Neuronal stem cell (in vitro differentiated cells): ENCODE measurements around the gene PDZK1IP1.

Source experiments
- DNase-seq: peaks from one replicate; pipeline ENCODE4 v3.0.0-alpha.2; 2013; ENCODE audit warnings: low spot score
- H2AFZ ChIP-seq: one replicate; pipeline ENCODE4 v1.6.1; 2013; ENCODE audit warnings: mild to moderate bottlenecking, low read length, inconsistent platforms
- H2AK5ac ChIP-seq: 2 replicates; pipeline ENCODE4 v1.6.1; 2013; ENCODE audit warnings: low read depth, mild to moderate bottlenecking, inconsistent platforms, low read length, moderate library complexity, mixed read lengths
- H2BK120ac ChIP-seq: 2 replicates; pipeline ENCODE4 v1.6.1; 2013; ENCODE audit warnings: low read depth, mild to moderate bottlenecking, inconsistent platforms, low read length, moderate library complexity, mixed read lengths
- H2BK12ac ChIP-seq: one replicate; pipeline ENCODE4 v1.6.1; 2013; ENCODE audit warnings: low read length, inconsistent platforms
- H2BK15ac ChIP-seq: 2 replicates; pipeline ENCODE4 v1.6.1; 2013; ENCODE audit warnings: mild to moderate bottlenecking, low read length, inconsistent platforms, mixed read lengths
- H2BK5ac ChIP-seq: one replicate; pipeline ENCODE4 v1.6.1; 2013; ENCODE audit warnings: inconsistent platforms, mild to moderate bottlenecking, low read length, moderate library complexity
- H3K14ac ChIP-seq: one replicate; pipeline ENCODE4 v1.6.1; 2013; ENCODE audit warnings: low read length, inconsistent platforms
- H3K18ac ChIP-seq: 2 replicates; pipeline ENCODE4 v1.6.1; 2013; ENCODE audit warnings: low read length, inconsistent platforms
- H3K23ac ChIP-seq: 2 replicates; pipeline ENCODE4 v1.6.1; 2013; ENCODE audit warnings: low read depth, mild to moderate bottlenecking, mixed read lengths, low read length, inconsistent platforms; ENCODE audit not compliant: poor library complexity
- H3K27ac ChIP-seq: replicated peaks from 3 replicates; pipeline ENCODE4 v1.5.1; 2013; ENCODE audit warnings: low read length, inconsistent platforms
- H3K27me3 ChIP-seq, 3 experiments: 2 replicates each; pipeline ENCODE4 v1.6.1; 2013; ENCODE audit warnings: low read length in 3 of 3, mild to moderate bottlenecking in 2 of 3, inconsistent platforms in 1 of 3, low read depth in 1 of 3, mixed read lengths in 1 of 3, moderate library complexity in 1 of 3; ENCODE audit not compliant: control insufficient read depth in 3 of 3, insufficient read depth in 3 of 3
- H3K36me3 ChIP-seq, 2 donors: replicated peaks in 1 of 2; 2 replicates each; pipeline ENCODE4 v1.6.1; 2013; ENCODE audit warnings: low read length in 2 of 2; ENCODE audit not compliant: control insufficient read depth in 2 of 2, insufficient read depth in 2 of 2
- H3K4ac ChIP-seq: 2 replicates; pipeline ENCODE4 v1.6.1; 2013; ENCODE audit warnings: inconsistent platforms, mild to moderate bottlenecking, low read length, moderate library complexity
- H3K4me1 ChIP-seq, 2 donors: 1 replicate in 1 of 2; 2 replicates in 1 of 2; pipeline ENCODE4 v1.6.1; 2013; ENCODE audit warnings: low read length in 2 of 2, low read depth in 1 of 2; ENCODE audit not compliant: control insufficient read depth in 2 of 2, insufficient read depth in 1 of 2
- H3K4me2 ChIP-seq: one replicate; pipeline ENCODE4 v1.6.1; 2013; ENCODE audit warnings: mild to moderate bottlenecking, low read length, inconsistent platforms; ENCODE audit not compliant: insufficient read depth, poor library complexity, severe bottlenecking
- H3K4me3 ChIP-seq, 2 donors: 2 replicates each; pipeline ENCODE4 v1.5.1; 2013; ENCODE audit warnings: low read length in 2 of 2, mild to moderate bottlenecking in 2 of 2, inconsistent platforms in 1 of 2, moderate library complexity in 1 of 2
- H3K79me1 ChIP-seq: one replicate; pipeline ENCODE4 v1.6.1; 2013; ENCODE audit warnings: low read depth, mild to moderate bottlenecking, inconsistent platforms, low read length, moderate library complexity
- H3K9ac ChIP-seq: one replicate; pipeline ENCODE4 v1.6.1; 2013; ENCODE audit warnings: mild to moderate bottlenecking, low read depth, low read length, inconsistent platforms; ENCODE audit not compliant: poor library complexity
- H3K9me3 ChIP-seq, 2 donors: replicated peaks in 1 of 2; 2 replicates each; pipeline versions ENCODE3 to v1.6.1; 2013; ENCODE audit warnings: low read length in 2 of 2, mild to moderate bottlenecking in 2 of 2, inconsistent platforms in 1 of 2, low read depth in 1 of 2, mixed read lengths in 1 of 2, moderate library complexity in 1 of 2; ENCODE audit not compliant: control insufficient read depth in 2 of 2, insufficient read depth in 1 of 2
- H4K8ac ChIP-seq: one replicate; pipeline ENCODE4 v1.6.1; 2013; ENCODE audit warnings: low read depth, mild to moderate bottlenecking, inconsistent platforms, low read length, moderate library complexity
- H4K91ac ChIP-seq: one replicate; pipeline ENCODE4 v1.6.1; 2013; ENCODE audit warnings: low read length, low read depth, mild to moderate bottlenecking, inconsistent platforms; ENCODE audit not compliant: poor library complexity
- WGBS, 2 donors: extraction: QIAGEN DNeasy Blood & Tissue Kit; methylation state at CpG; one replicate each; pipeline ENCODE4 v1.1.7; 2013; ENCODE audit warnings: missing lambda C conversion rate in 2 of 2, mixed read lengths in 1 of 2; ENCODE audit not compliant: insufficient read length in 2 of 2, insufficient replicate concordance in 1 of 2; ENCODE audit errors: extremely low coverage in 2 of 2; 5-methylcytosine and 5-hydroxymethylcytosine counted together

PDZK1IP1 gene

DNA sequence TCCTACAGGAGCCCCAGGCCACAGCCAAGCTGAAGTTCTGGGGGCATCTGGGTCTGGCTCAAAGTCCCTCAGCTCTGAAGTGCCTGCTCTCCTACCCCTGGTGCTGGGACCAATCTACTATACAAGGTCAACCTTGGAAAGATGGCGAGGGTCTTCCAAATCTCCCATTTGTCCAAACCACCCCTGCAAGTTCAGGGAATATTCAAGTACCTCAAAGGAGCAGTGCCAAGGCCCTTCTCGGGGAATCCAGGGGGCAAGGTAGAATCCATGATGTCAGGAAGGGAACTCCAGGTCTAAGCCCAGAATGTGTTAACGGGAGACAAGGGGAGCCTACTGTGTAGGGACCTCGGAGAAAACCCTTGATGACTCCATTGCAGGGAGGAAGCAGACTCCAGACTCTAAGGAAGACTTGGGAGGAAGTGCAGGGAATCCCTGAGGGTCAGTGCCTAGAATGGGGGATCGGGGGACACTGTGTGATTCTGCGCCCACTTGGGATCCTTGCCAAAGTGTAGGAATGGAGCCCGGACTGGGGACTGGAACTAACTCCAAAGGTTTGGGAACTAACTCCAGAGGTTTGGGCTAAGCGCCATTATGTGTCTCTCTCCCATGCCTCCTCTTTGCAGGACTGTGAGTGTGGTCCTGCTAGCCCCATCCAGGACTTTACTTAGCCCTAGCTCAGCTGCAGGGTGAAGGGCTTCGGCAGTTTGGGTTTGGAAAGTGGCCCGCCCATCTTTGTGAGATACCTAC lies 33.5 kb upstream of the PDZK1IP1 start:
- Histone ChIP-seq H3K9ac (no peak overlapping the region), H3K23ac (no peak overlapping the region), H3K36me3 (no peaks in the 10 kb centered on the region), H2AK5ac (no peak overlapping the region), H4K91ac (no peak overlapping the region), H3K9me3 (peaks cover 1 to 2% of the 10 kb centered on the region in 2 donors), H2BK120ac (no peak overlapping the region), H3K79me1 (no peaks in the 10 kb centered on the region), H3K18ac (peak overlapping the region; percentile 9), H3K4me2 (no peak overlapping the region), H2BK15ac (no peak overlapping the region), H3K4ac (no peak overlapping the region), H3K27me3 (peaks cover 45 to 94% (median 70%) of the 10 kb centered on the region in 3 experiments), H3K27ac (no peak overlapping the region), H2BK12ac (no peak overlapping the region), H3K4me1 (peaks cover 2 to 4% of the 10 kb centered on the region in 2 donors), H3K4me3 (no peak overlapping the region), H2BK5ac (no peak overlapping the region), H2AFZ (no peak overlapping the region), H4K8ac (no peak overlapping the region), H3K14ac (no peak overlapping the region)
- no CpG with 5 or more reads among the region's 10 CpGs for WGBS, 2 donors
- no peak for DNase-seq

GRCh38 chr1:47222476-47222875 lies 32.6 kb upstream of the PDZK1IP1 start:
- WGBS, 2 donors = no CpG with 5 or more reads among the region's 3 CpGs
- peaks cover 39 to 94% (median 61%) of the 10 kb centered on the region in 3 experiments for H3K27me3 ChIP-seq
- peaks cover 1 to 2% of the 10 kb centered on the region in 2 donors for H3K9me3 ChIP-seq
- no peak overlapping the region for H3K18ac ChIP-seq
- no peak overlapping the region for H4K91ac ChIP-seq
- no peak for DNase-seq
- no peaks in the 10 kb centered on the region for H3K79me1 ChIP-seq
- H2BK5ac ChIP-seq = no peak overlapping the region
- H3K36me3 ChIP-seq = no peaks in the 10 kb centered on the region
- H2AFZ ChIP-seq = no peak overlapping the region
- H2AK5ac ChIP-seq = no peak overlapping the region
- no peak overlapping the region for H3K14ac ChIP-seq
- H3K4me3 ChIP-seq = no peak overlapping the region
- H3K4ac ChIP-seq = no peak overlapping the region
- no peak overlapping the region for H4K8ac ChIP-seq
- H3K27ac ChIP-seq = no peak overlapping the region
- no peak overlapping the region for H3K9ac ChIP-seq
- no peak overlapping the region for H2BK15ac ChIP-seq
- H3K23ac ChIP-seq = no peak overlapping the region
- H3K4me1 ChIP-seq = peaks cover 2 to 4% of the 10 kb centered on the region in 2 donors
- H2BK12ac ChIP-seq = no peak overlapping the region
- no peak overlapping the region for H2BK120ac ChIP-seq
- H3K4me2 ChIP-seq = no peak overlapping the region

GRCh38 chr1:47219590-47220220 lies 29.9 kb upstream of the PDZK1IP1 start:
- Histone ChIP-seq H3K9me3 (no peaks in the 10 kb centered on the region), H3K4me2 (no peak overlapping the region), H3K36me3 (no peaks in the 10 kb centered on the region), H3K4me3 (no peak overlapping the region), H2AK5ac (no peak overlapping the region), H2BK120ac (no peak overlapping the region), H3K4ac (no peak overlapping the region), H2BK5ac (no peak overlapping the region), H4K91ac (no peak overlapping the region), H2AFZ (no peak overlapping the region), H3K4me1 (peaks cover 0 to 1% of the 10 kb centered on the region in 2 donors), H3K18ac (no peak overlapping the region), H3K27ac (no peak overlapping the region), H3K14ac (no peak overlapping the region), H3K23ac (no peak overlapping the region), H4K8ac (no peak overlapping the region), H3K9ac (no peak overlapping the region), H2BK15ac (no peak overlapping the region), H3K27me3 (peaks cover 19 to 93% (median 34%) of the 10 kb centered on the region in 3 experiments), H3K79me1 (no peaks in the 10 kb centered on the region), H2BK12ac (no peak overlapping the region)
- DNase-seq = no peak
- no CpG with 5 or more reads among the region's 29 CpGs for WGBS, 2 donors

GRCh38 chr1:47219001-47219400 lies 29.2 kb upstream of the PDZK1IP1 start:
- no peak overlapping the region for H2BK15ac ChIP-seq

More at GRCh38 chr1:47219001-47219400, 29.2 kb upstream of the PDZK1IP1 start:
- Histone ChIP-seq H3K9me3 (no peaks in the 10 kb centered on the region), H4K8ac (no peak overlapping the region), H4K91ac (no peak overlapping the region), H3K27ac (no peak overlapping the region), H3K4ac (no peak overlapping the region), H3K79me1 (no peaks in the 10 kb centered on the region), H3K4me2 (no peak overlapping the region), H2AK5ac (no peak overlapping the region), H3K4me1 (peaks cover 0 to 1% of the 10 kb centered on the region in 2 donors), H3K27me3 (peaks cover 12 to 93% (median 27%) of the 10 kb centered on the region in 3 experiments), H3K14ac (no peak overlapping the region), H2AFZ (no peak overlapping the region), H3K23ac (no peak overlapping the region), H3K36me3 (no peaks in the 10 kb centered on the region), H3K18ac (no peak overlapping the region), H2BK5ac (no peak overlapping the region), H3K4me3 (no peak overlapping the region), H3K9ac (no peak overlapping the region), H2BK12ac (no peak overlapping the region), H2BK120ac (no peak overlapping the region)
- WGBS, 2 donors = no CpG with 5 or more reads among the region's 4 CpGs
- DNase-seq = no peak
